Sigmoid colon (tissue), 4 donors: ENCODE data around the gene SLC25A10.

Experiments used
- EP300 ChIP-seq, 4 donors: sonication (generic); formaldehyde crosslinking; IDR thresholded peaks; one replicate each; pipeline ENCODE4 v1.6.1; 2017; ENCODE audit warnings: antibody characterized with exemption in 4 of 4
- TF ChIP-seq, protein P1 (sequence below), 4 experiments: fragments of 450-650 bp in 3 of 4; fragments of 200-600 bp in 1 of 4; IDR thresholded peaks; one replicate each; pipeline ENCODE4 v1.5.1; 2016 to 2019; ENCODE audit warnings: antibody characterized with exemption in 4 of 4, mild to moderate bottlenecking in 3 of 4, moderate library complexity in 2 of 4

GRCh38 chr17:81735264-81736102 lies 23.4 kb downstream of the SLC25A10 start:
- TF ChIP-seq, protein P1, sequence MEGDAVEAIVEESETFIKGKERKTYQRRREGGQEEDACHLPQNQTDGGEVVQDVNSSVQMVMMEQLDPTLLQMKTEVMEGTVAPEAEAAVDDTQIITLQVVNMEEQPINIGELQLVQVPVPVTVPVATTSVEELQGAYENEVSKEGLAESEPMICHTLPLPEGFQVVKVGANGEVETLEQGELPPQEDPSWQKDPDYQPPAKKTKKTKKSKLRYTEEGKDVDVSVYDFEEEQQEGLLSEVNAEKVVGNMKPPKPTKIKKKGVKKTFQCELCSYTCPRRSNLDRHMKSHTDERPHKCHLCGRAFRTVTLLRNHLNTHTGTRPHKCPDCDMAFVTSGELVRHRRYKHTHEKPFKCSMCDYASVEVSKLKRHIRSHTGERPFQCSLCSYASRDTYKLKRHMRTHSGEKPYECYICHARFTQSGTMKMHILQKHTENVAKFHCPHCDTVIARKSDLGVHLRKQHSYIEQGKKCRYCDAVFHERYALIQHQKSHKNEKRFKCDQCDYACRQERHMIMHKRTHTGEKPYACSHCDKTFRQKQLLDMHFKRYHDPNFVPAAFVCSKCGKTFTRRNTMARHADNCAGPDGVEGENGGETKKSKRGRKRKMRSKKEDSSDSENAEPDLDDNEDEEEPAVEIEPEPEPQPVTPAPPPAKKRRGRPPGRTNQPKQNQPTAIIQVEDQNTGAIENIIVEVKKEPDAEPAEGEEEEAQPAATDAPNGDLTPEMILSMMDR (IDR thresholded peaks at IDR 0.05), result no peak
- no peak for TF ChIP-seq EP300 (IDR thresholded peaks at IDR 0.05)
